ENCODE measurements around the gene CCNK.

Gene CCNK

GRCh38 chr14:99465288-99465687 is 15.9 kb upstream of the CCNK start:
- no peak for DNase-seq (ENCODE audit: low read depth, low spot score)
- H3K27ac ChIP-seq = no peak overlapping the region

- no peak overlapping the region for H3K27ac ChIP-seq
- DNase-seq (ENCODE audit: low read depth, low spot score) = no peak
Observed at GRCh38 chr14:99466758-99467157, 14.5 kb upstream of the CCNK start.

- H3K27ac ChIP-seq = no peak overlapping the region
- DNase-seq (ENCODE audit: low read depth, low spot score) = no peak
Observed at GRCh38 chr14:99467336-99468078, 13.7 kb upstream of the CCNK start.

- no peak for DNase-seq (ENCODE audit: low read depth, low spot score)
- H3K27ac ChIP-seq = no peak overlapping the region
Observed at GRCh38 chr14:99468081-99468480, 13.1 kb upstream of the CCNK start.

- DNase-seq (ENCODE audit: low read depth, low spot score) = no peak
Observed at GRCh38 chr14:99468836-99469592, 12.2 kb upstream of the CCNK start.

GRCh38 chr14:99471731-99472130 is 9.5 kb upstream of the CCNK start:
- H3K27ac ChIP-seq = no peak overlapping the region
- no peak for DNase-seq (ENCODE audit: low read depth, low spot score)

More at GRCh38 chr14:99468836-99469592, 12.2 kb upstream of the CCNK start:
- no peak overlapping the region for H3K27ac ChIP-seq

GRCh38 chr14:99472937-99473336 is 8.3 kb upstream of the CCNK start:
- DNase-seq (ENCODE audit: low read depth, low spot score) = no peak
- no peak overlapping the region for H3K27ac ChIP-seq

- H3K27ac ChIP-seq = no peak overlapping the region
- no peak for DNase-seq (ENCODE audit: low read depth, low spot score)
Observed at GRCh38 chr14:99473458-99473857, 7.8 kb upstream of the CCNK start.

GRCh38 chr14:99475179-99475578 is 6.0 kb upstream of the CCNK start:
- DNase-seq (ENCODE audit: low read depth, low spot score) = no peak

GRCh38 chr14:99475660-99476059 is 5.5 kb upstream of the CCNK start:
- H3K27ac ChIP-seq = peak overlapping the region; percentile 1
- no peak for DNase-seq (ENCODE audit: low read depth, low spot score)

More at GRCh38 chr14:99475179-99475578, 6.0 kb upstream of the CCNK start:
- peak overlapping the region; percentile 1 for H3K27ac ChIP-seq

- H3K27ac ChIP-seq = no peak overlapping the region
- peak; percentile 10 for DNase-seq (ENCODE audit: low read depth, low spot score)
Observed at GRCh38 chr14:99476864-99477263, 4.3 kb upstream of the CCNK start.

GRCh38 chr14:99478128-99478527 is 3.1 kb upstream of the CCNK start:
- H3K27ac ChIP-seq = no peak overlapping the region
- DNase-seq (ENCODE audit: low read depth, low spot score) = no peak

- no peak for DNase-seq (ENCODE audit: low read depth, low spot score)
- H3K27ac ChIP-seq = peak overlapping the region; percentile 95
Observed at GRCh38 chr14:99479160-99479905, 1.9 kb upstream of the CCNK start.

GRCh38 chr14:99479906-99480869 is 1.0 kb upstream of the CCNK start, which contains the start of gene SETD3:
SETD3 (minus strand) TSS chr14:99480859; CDS start chr14:99465805, 15,054 bp downstream.
- H3K27ac ChIP-seq = peak within 1 kb of the TSS; percentile 95
- DNase-seq (ENCODE audit: low read depth, low spot score) = no peak

GRCh38 chr14:99481745-99482099 is 513 bp downstream of the CCNK start:
- H3K27ac ChIP-seq = peak overlapping the region; percentile 95

GRCh38 chr14:99484106-99484505 is 2.9 kb downstream of the CCNK start:
- H3K27ac ChIP-seq = peak overlapping the region; percentile 27
- DNase-seq (ENCODE audit: low read depth, low spot score) = peak; percentile 41

More at GRCh38 chr14:99481745-99482099, 513 bp downstream of the CCNK start:
- DNase-seq (ENCODE audit: low read depth, low spot score) = peak; percentile 14

- no peak overlapping the region for H3K27ac ChIP-seq
- DNase-seq (ENCODE audit: low read depth, low spot score) = no peak
Observed at GRCh38 chr14:99497341-99497740, 16.1 kb downstream of the CCNK start.

- no peak overlapping the region for H3K27ac ChIP-seq
- no peak for DNase-seq (ENCODE audit: low read depth, low spot score)
Observed at GRCh38 chr14:99497894-99498293, 16.7 kb downstream of the CCNK start.

GRCh38 chr14:99502989-99503421 is 21.8 kb downstream of the CCNK start:
- no peak for DNase-seq (ENCODE audit: low read depth, low spot score)
- no peak overlapping the region for H3K27ac ChIP-seq

Data from epithelial cell of prostate (primary cell).